OCI-LY7 (cell line): ENCODE data around the gene CDKN1C. TPM values are rescaled to one million over a fixed set of nuclear protein-coding genes. Genes with fewer than 3 reads are reported as not detected.

Experiments
- BruUV-seq: library from RNA; stranded (reverse); fragments of 400-500 nt; replicated peaks from 2 replicates; lab custom pipeline; 2021; lab: Mats Ljungman, UMichigan
- CTCF ChIA-PET: fragments of 300-600 bp; sonication (Branson Sonifier 250); formaldehyde crosslinking; loops from one replicate; lab custom pipeline; 2022; ENCODE audit warnings: antibody characterized with exemption; ENCODE audit not compliant: unreplicated experiment; lab: Charles Lee
- POLR2A ChIA-PET: fragments of 300-600 bp; sonication (Branson Sonifier 250); formaldehyde crosslinking; loops from one replicate; lab custom pipeline; 2022; ENCODE audit warnings: antibody characterized with exemption; lab: Charles Lee
- DNase-seq: peaks from one replicate; pipeline ENCODE4 v3.0.0-alpha.2; 2015; ENCODE audit warnings: low spot score
- H2AFZ ChIP-seq: fragments of 200-600 bp; sonication (generic), shearing (Covaris generic); 2 replicates; pipeline ENCODE4 v1.6.1; 2014; ENCODE audit warnings: mild to moderate bottlenecking, antibody characterized with exemption, low read length, moderate library complexity
- H3K27ac ChIP-seq: fragments of 200-600 bp; sonication (generic); 2 replicates; pipeline ENCODE4 v1.5.1; 2014; ENCODE audit warnings: mixed run types, low read depth, mild to moderate bottlenecking, moderate library complexity, low read length, inconsistent platforms; ENCODE audit not compliant: poor library complexity, severe bottlenecking
- H3K36me3 ChIP-seq: fragments of 200-600 bp; sonication (generic); 2 replicates; pipeline ENCODE4 v1.6.1; 2014; ENCODE audit warnings: mild to moderate bottlenecking, antibody characterized with exemption, low read length, moderate library complexity, mixed read lengths; ENCODE audit not compliant: insufficient read depth
- H3K4me1 ChIP-seq: fragments of 200-600 bp; sonication (generic); 2 replicates; pipeline ENCODE4 v1.5.1; 2014; ENCODE audit warnings: mild to moderate bottlenecking, low read length; ENCODE audit not compliant: insufficient read depth, poor library complexity, severe bottlenecking
- H3K4me2 ChIP-seq: fragments of 200-600 bp; sonication (generic); 2 replicates; pipeline ENCODE4 v1.6.1; 2014; ENCODE audit warnings: mild to moderate bottlenecking, low read length
- H3K4me3 ChIP-seq: fragments of 200-600 bp; sonication (generic); 2 replicates; pipeline ENCODE4 v1.5.1; 2014; ENCODE audit warnings: mild to moderate bottlenecking, low read depth, low read length; ENCODE audit not compliant: poor library complexity, severe bottlenecking
- H3K79me2 ChIP-seq: fragments of 200-600 bp; sonication (generic); 2 replicates; pipeline ENCODE4 v1.6.1; 2016; ENCODE audit warnings: low read depth, mild to moderate bottlenecking, low read length, moderate library complexity, mixed read lengths; ENCODE audit not compliant: insufficient read depth
- H3K9me2 ChIP-seq: fragments of 200-600 bp; sonication (generic); 2 replicates; pipeline ENCODE4 v1.6.1; 2016; ENCODE audit warnings: mild to moderate bottlenecking, low read length, mixed read lengths; ENCODE audit not compliant: insufficient read depth
- H3K9me3 ChIP-seq: fragments of 200-600 bp; sonication (generic); 2 replicates; pipeline ENCODE4 v1.6.1; 2014; ENCODE audit warnings: mild to moderate bottlenecking, mixed run types, low read length, mixed read lengths
- H4K20me1 ChIP-seq: fragments of 200-600 bp; sonication (generic); 2 replicates; pipeline ENCODE4 v1.6.1; 2014; ENCODE audit warnings: mild to moderate bottlenecking, antibody characterized with exemption, low read length, moderate library complexity, mixed read lengths; ENCODE audit not compliant: insufficient read depth
- EZH2phosphoT487 ChIP-seq: fragments of 200-600 bp; sonication (generic); IDR thresholded peaks from 2 replicates; pipeline ENCODE4 v1.6.1; 2018; ENCODE audit warnings: low read depth, borderline replicate concordance, mild to moderate bottlenecking, mixed run types, antibody characterized with exemption, low read length, moderate library complexity, mixed read lengths
- intact Hi-C: fragments of 100-400 bp; cut with micrococcal nuclease; formaldehyde crosslinking; loops from one replicate; pipeline ENCODE4 v1.10.0; 2022; ENCODE audit not compliant: unreplicated experiment
- total RNA-seq, 2 experiments: library from RNA; depleted of rRNA in 1 of 2; stranded (reverse); fragments of >200 nt in 1 of 2; shearing (Covaris generic) in 1 of 2; gene quantifications; 2 replicates each; pipeline ENCODE4 v1.2.3, GENCODE V29; 2014 to 2022
- TF ChIP-seq, protein P1 (sequence below): fragments of 200-600 bp; sonication (generic); conservative IDR thresholded peaks from 2 replicates; pipeline ENCODE4 v1.5.1; 2014; ENCODE audit warnings: mild to moderate bottlenecking, antibody characterized with exemption, low read length, moderate library complexity, mixed read lengths

The CDKN1C gene
- total RNA-seq, 2 experiments from 2014 or later, result 0.13 to 0.55 TPM

DNA sequence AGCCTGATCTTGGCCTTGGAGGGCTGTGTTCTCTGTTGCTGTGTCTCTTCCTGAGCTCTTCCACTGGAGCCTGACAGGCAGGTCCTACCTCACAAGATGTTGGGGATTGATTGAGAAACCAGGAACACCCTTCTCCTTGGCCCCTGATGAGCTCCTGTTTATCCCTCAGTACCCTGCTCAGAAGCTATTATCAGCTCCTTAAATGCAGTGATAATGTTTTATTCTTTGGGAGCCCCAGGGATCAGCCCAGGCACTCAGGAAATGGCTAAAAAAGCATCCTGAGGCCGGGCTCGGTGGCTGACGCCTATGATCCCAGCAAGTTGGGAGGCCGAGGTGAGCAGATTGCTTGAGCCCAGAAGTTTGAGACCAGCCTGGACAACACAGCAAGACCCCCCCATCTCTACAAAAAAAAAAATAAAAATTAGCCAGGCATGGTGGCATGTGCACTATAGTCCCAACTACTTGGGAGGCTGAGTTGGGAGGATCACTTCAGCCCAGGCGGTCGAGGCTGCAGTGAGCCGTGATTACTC is 48.5 kb upstream of the CDKN1C start:
- H3K36me3 ChIP-seq, result 0 out of 2 replicates have a peak, but pooled peaks cover 5% of the 10 kb centered on the region
- peaks cover 14% of the 10 kb centered on the region for H3K9me3 ChIP-seq
- no peaks in the 10 kb centered on the region for H3K4me1 ChIP-seq
- TF ChIP-seq, protein P1, sequence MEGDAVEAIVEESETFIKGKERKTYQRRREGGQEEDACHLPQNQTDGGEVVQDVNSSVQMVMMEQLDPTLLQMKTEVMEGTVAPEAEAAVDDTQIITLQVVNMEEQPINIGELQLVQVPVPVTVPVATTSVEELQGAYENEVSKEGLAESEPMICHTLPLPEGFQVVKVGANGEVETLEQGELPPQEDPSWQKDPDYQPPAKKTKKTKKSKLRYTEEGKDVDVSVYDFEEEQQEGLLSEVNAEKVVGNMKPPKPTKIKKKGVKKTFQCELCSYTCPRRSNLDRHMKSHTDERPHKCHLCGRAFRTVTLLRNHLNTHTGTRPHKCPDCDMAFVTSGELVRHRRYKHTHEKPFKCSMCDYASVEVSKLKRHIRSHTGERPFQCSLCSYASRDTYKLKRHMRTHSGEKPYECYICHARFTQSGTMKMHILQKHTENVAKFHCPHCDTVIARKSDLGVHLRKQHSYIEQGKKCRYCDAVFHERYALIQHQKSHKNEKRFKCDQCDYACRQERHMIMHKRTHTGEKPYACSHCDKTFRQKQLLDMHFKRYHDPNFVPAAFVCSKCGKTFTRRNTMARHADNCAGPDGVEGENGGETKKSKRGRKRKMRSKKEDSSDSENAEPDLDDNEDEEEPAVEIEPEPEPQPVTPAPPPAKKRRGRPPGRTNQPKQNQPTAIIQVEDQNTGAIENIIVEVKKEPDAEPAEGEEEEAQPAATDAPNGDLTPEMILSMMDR, result no peak
- TF ChIP-seq EZH2phosphoT487, result no peak
- H3K27ac ChIP-seq, result no peak overlapping the region
- no peaks in the 10 kb centered on the region for H3K9me2 ChIP-seq
- intact Hi-C loops, result no loop called here
- ChIA-PET POLR2A (no interaction called here), CTCF (no interaction called here)
- H2AFZ ChIP-seq, result no peak overlapping the region
- no peak for DNase-seq
- no peaks in the 10 kb centered on the region for H3K79me2 ChIP-seq
- no peak overlapping the region for H3K4me3 ChIP-seq
- BruUV-seq, result no TSS peak
- H4K20me1 ChIP-seq, result no peaks in the 10 kb centered on the region
- H3K4me2 ChIP-seq, result no peak overlapping the region

DNA sequence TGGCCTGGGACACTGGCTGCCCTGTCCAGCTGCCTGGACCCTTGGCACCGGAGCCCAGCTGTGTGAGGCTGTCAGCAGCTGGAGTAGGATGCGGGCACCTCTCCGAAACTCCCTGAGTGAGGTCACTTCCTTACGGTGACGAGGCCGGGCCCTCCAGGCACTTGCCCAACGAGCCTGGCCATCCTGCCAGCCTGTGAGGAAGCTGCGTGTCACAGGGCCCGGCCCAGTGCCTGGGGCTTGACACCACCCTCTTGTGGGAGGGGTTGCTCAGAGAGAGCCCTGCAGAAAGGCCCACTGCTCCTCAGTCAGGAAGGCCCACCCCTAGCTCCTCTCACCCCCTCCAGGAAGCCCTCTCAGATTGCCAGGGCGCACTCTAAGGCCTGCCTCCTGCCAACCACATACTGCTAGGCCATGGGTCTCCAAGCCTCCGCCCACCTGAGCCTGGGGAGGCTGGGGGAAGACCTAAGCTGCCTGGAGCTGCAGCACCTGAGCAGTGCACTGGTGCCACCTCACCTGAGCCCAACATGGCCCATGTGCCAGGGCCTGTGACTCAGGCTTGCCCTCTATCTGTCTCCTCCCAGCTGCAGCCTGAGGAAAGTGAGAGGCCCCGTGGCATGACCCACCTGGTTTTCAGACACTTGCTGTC is 47.9 kb upstream of the CDKN1C start:
- no peak for TF ChIP-seq EZH2phosphoT487
- TF ChIP-seq, protein P1, result no peak
- Histone ChIP-seq H3K9me2 (no peaks in the 10 kb centered on the region), H3K79me2 (no peaks in the 10 kb centered on the region), H2AFZ (no peak overlapping the region), H3K36me3 (no peaks in the 10 kb centered on the region), H3K9me3 (peaks cover 8% of the 10 kb centered on the region), H4K20me1 (no peaks in the 10 kb centered on the region), H3K4me2 (no peak overlapping the region), H3K4me1 (no peaks in the 10 kb centered on the region), H3K27ac (no peak overlapping the region), H3K4me3 (no peak overlapping the region)
- intact Hi-C loops, result no loop called here
- ChIA-PET POLR2A (interaction anchor here (0.5 kb wide), 1 partner anchor 65 kb away, joined by 3 read pairs; no protein-coding TSS in a partner anchor), CTCF (no interaction called here)
- no TSS peak for BruUV-seq
- DNase-seq, result no peak

- BruUV-seq, result no TSS peak
- no peak for TF ChIP-seq EZH2phosphoT487
- TF ChIP-seq, protein P1, result no peak
- no peaks in the 10 kb centered on the region for H4K20me1 ChIP-seq
- ChIA-PET POLR2A (interaction anchor here (0.5 kb wide), 1 partner anchor 66 kb away, joined by 3 read pairs; no protein-coding TSS in a partner anchor), CTCF (no interaction called here)
- no peak overlapping the region for H3K4me2 ChIP-seq
- no peaks in the 10 kb centered on the region for H3K79me2 ChIP-seq
- no peaks in the 10 kb centered on the region for H3K4me1 ChIP-seq
- no peak overlapping the region for H3K4me3 ChIP-seq
- intact Hi-C loops, result no loop called here
- no peaks in the 10 kb centered on the region for H3K9me2 ChIP-seq
- H2AFZ ChIP-seq, result no peak overlapping the region
- DNase-seq, result no peak
- H3K27ac ChIP-seq, result no peak overlapping the region
- H3K9me3 ChIP-seq, result peaks cover 6% of the 10 kb centered on the region
- no peaks in the 10 kb centered on the region for H3K36me3 ChIP-seq
These were observed 47.3 kb upstream of the CDKN1C start for GRCh38 chr11:2932850-2933251.
